Hematopoietic multipotent progenitor cell treated with erythropoietin and hydrocortisone succinate and interleukin-3 and kit ligand, for 17 days (in vitro differentiated cells): ENCODE results near the gene POP4.
"Not testable (repeated sequence)": the region's sequence is repeated elsewhere in the genome, so short reads cannot be mapped to it uniquely, and the experiment has no call there.

Experiments
- DNase-seq: peaks from one replicate; pipeline ENCODE4 v3.0.0-alpha.2; 2015; ENCODE audit warnings: low spot score

The POP4 gene

GRCh38 chr19:29612121-29612520 is 6.0 kb downstream of the POP4 start:
- no peak for DNase-seq

GRCh38 chr19:29612801-29613595 is 6.9 kb downstream of the POP4 start:
- no peak for DNase-seq

- no peak for DNase-seq
Observed at GRCh38 chr19:29614046-29614445, 8.0 kb downstream of the POP4 start.

GRCh38 chr19:29614780-29615179 is 8.7 kb downstream of the POP4 start:
- DNase-seq: no peak

- no peak for DNase-seq
Observed at GRCh38 chr19:29615891-29616425, 9.9 kb downstream of the POP4 start.

- DNase-seq: no peak
Observed at GRCh38 chr19:29616541-29616940, 10.5 kb downstream of the POP4 start.

GRCh38 chr19:29617366-29618266 is 11.5 kb downstream of the POP4 start:
- DNase-seq: no peak

GRCh38 chr19:29618434-29618833 is 12.4 kb downstream of the POP4 start:
- no peak for DNase-seq

GRCh38 chr19:29618871-29619270 is 12.8 kb downstream of the POP4 start:
- no peak for DNase-seq

GRCh38 chr19:29620931-29621351 is 14.9 kb downstream of the POP4 start:
- no peak for DNase-seq

- no peak for DNase-seq
Observed at GRCh38 chr19:29622166-29623070, 16.3 kb downstream of the POP4 start.

GRCh38 chr19:29623726-29624488 is 17.8 kb downstream of the POP4 start:
- no peak for DNase-seq

- no peak for DNase-seq
Observed at GRCh38 chr19:29624489-29625185, 18.6 kb downstream of the POP4 start.

- no peak for DNase-seq
Observed at GRCh38 chr19:29625186-29625651, 19.1 kb downstream of the POP4 start.

- DNase-seq: no peak
Observed at GRCh38 chr19:29626386-29626785, 20.3 kb downstream of the POP4 start.

GRCh38 chr19:29626832-29627231 is 20.7 kb downstream of the POP4 start:
- DNase-seq: not testable (repeated sequence)

- no peak for DNase-seq
Observed at GRCh38 chr19:29628661-29629385, 22.7 kb downstream of the POP4 start.

GRCh38 chr19:29629836-29630534 is 23.9 kb downstream of the POP4 start:
- no peak for DNase-seq

- DNase-seq: no peak
Observed at GRCh38 chr19:29630655-29631054, 24.6 kb downstream of the POP4 start.
